ENCODE data around the gene GAA. TPM values are rescaled to one million over a fixed set of nuclear protein-coding genes. Genes with fewer than 3 reads are reported as not detected.

Gene GAA
- total RNA-seq, 1 donor from 2014 or later = 15.2 TPM

DNA sequence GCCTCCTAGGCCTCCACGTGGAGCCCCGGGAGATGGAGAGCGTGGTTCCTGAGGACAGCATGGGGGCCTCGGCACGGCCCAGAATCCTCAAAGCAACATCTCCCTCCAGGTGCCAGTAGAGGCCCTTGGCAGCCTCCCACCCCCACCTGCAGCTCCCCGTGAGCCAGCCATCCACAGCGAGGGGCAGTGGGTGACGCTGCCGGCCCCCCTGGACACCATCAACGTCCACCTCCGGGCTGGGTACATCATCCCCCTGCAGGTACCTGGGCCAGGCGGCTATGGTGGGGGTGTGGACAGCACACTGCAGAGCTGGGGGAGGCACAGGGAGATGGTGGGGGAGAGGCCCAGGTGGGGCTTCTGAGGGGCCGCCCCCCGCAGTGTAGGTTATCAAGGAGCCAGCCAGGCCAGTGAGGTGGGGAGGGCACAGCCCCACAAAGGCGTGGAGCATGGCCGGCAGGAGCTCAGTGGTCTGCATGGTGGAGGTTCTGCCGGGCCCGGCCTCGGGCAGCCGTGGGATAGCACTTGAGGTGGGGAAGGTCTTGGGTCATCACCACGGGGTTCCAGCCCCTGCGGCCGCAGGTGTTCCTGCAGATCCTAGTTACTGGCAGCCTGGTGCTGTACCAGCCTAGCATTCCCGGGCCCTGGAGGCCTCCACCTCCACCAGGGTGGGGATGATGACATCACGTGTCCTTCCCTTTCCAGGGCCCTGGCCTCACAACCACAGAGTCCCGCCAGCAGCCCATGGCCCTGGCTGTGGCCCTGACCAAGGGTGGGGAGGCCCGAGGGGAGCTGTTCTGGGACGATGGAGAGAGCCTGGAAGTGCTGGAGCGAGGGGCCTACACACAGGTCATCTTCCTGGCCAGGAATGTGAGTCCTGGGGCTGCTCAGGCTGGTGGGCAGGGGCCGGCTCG is 16.4 kb downstream of the GAA start:
- peaks cover 11% of the 10 kb centered on the region for H3K9me3 Mint-ChIP-seq
- TF ChIP-seq EZH2 (IDR thresholded peaks at IDR 0.05) (no peak), EZH2phosphoT487 (IDR thresholded peaks at IDR 0.05) (no peak)
- TF ChIP-seq, protein P1, sequence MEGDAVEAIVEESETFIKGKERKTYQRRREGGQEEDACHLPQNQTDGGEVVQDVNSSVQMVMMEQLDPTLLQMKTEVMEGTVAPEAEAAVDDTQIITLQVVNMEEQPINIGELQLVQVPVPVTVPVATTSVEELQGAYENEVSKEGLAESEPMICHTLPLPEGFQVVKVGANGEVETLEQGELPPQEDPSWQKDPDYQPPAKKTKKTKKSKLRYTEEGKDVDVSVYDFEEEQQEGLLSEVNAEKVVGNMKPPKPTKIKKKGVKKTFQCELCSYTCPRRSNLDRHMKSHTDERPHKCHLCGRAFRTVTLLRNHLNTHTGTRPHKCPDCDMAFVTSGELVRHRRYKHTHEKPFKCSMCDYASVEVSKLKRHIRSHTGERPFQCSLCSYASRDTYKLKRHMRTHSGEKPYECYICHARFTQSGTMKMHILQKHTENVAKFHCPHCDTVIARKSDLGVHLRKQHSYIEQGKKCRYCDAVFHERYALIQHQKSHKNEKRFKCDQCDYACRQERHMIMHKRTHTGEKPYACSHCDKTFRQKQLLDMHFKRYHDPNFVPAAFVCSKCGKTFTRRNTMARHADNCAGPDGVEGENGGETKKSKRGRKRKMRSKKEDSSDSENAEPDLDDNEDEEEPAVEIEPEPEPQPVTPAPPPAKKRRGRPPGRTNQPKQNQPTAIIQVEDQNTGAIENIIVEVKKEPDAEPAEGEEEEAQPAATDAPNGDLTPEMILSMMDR (IDR thresholded peaks at IDR 0.05) = no peak
- H3K4me3 Mint-ChIP-seq = no peak overlapping the region
- Histone ChIP-seq H2AFZ (replicated peaks) (no peak overlapping the region), H3K4me1 (peaks cover 7% of the 10 kb centered on the region), H3K4me3 (no peak overlapping the region), H3K36me3 (no peaks in the 10 kb centered on the region), H3K79me2 (ENCODE audit: low read depth) (no peaks in the 10 kb centered on the region), H3F3A (ENCODE audit: low read depth) (no peaks in the 10 kb centered on the region), H3K27me3 (no peaks in the 10 kb centered on the region), H3K27ac (no peak overlapping the region), H4K20me1 (ENCODE audit: low read depth) (no peaks in the 10 kb centered on the region), H3K9ac (no peak overlapping the region), H3K4me2 (no peak overlapping the region), H3K9me3 (ENCODE audit: low read depth) (no peaks in the 10 kb centered on the region)
- no peaks in the 10 kb centered on the region for H3K27me3 Mint-ChIP-seq (ENCODE audit: insufficient read depth, low read depth)
- no peak for DNase-seq (ENCODE audit: low spot score)
- peaks cover 20% of the 10 kb centered on the region for H3K36me3 Mint-ChIP-seq
- H3K4me1 Mint-ChIP-seq = peaks cover 14% of the 10 kb centered on the region
- H3K27ac Mint-ChIP-seq = no peak overlapping the region

DNA sequence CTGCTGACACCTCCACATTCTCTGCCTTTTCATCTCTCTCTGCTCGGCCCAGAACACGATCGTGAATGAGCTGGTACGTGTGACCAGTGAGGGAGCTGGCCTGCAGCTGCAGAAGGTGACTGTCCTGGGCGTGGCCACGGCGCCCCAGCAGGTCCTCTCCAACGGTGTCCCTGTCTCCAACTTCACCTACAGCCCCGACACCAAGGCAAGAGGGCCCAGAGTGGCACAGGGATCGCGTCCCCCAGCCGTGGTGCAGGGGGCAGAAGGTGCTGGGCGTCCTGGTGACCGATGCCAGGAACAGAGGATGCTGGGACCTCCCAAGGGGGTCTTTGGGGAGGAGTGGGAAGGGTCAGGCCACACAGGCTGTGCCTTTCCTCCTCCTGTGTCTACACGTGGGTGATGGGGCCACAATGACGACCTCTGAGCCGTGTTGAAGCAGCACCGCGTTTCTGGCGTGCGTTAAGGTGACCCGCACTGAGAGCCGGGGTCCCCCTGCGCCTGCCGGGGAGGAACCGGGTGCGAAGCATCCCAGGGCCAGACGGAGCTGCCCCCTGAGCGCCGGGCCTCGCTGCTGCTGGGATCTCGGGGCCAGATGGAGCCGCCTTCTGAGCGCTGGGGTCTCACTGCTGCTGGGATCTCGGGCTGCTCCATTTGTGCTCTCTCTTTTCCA is 17.4 kb downstream of the GAA start:
- Histone ChIP-seq H3K79me2 (ENCODE audit: low read depth) (no peaks in the 10 kb centered on the region), H3K4me3 (no peak overlapping the region), H4K20me1 (ENCODE audit: low read depth) (no peaks in the 10 kb centered on the region), H3K4me2 (no peak overlapping the region), H3K27me3 (no peaks in the 10 kb centered on the region), H2AFZ (replicated peaks) (no peak overlapping the region), H3K36me3 (no peaks in the 10 kb centered on the region), H3K27ac (no peak overlapping the region), H3K9me3 (ENCODE audit: low read depth) (no peaks in the 10 kb centered on the region), H3K4me1 (peaks cover under 1% of the 10 kb centered on the region), H3K9ac (no peak overlapping the region), H3F3A (ENCODE audit: low read depth) (peaks cover 2% of the 10 kb centered on the region)
- TF ChIP-seq EZH2 (IDR thresholded peaks at IDR 0.05) = no peak
- TF ChIP-seq EZH2phosphoT487 (IDR thresholded peaks at IDR 0.05) = no peak
- TF ChIP-seq, protein P1 (IDR thresholded peaks at IDR 0.05) = no peak
- H3K4me3 Mint-ChIP-seq = no peak overlapping the region
- no peaks in the 10 kb centered on the region for H3K27me3 Mint-ChIP-seq (ENCODE audit: insufficient read depth, low read depth)
- peaks cover 11% of the 10 kb centered on the region for H3K9me3 Mint-ChIP-seq
- H3K27ac Mint-ChIP-seq = no peak overlapping the region
- H3K4me1 Mint-ChIP-seq = peaks cover 14% of the 10 kb centered on the region
- DNase-seq (ENCODE audit: low spot score) = no peak
- H3K36me3 Mint-ChIP-seq = peaks cover 17% of the 10 kb centered on the region

DNA sequence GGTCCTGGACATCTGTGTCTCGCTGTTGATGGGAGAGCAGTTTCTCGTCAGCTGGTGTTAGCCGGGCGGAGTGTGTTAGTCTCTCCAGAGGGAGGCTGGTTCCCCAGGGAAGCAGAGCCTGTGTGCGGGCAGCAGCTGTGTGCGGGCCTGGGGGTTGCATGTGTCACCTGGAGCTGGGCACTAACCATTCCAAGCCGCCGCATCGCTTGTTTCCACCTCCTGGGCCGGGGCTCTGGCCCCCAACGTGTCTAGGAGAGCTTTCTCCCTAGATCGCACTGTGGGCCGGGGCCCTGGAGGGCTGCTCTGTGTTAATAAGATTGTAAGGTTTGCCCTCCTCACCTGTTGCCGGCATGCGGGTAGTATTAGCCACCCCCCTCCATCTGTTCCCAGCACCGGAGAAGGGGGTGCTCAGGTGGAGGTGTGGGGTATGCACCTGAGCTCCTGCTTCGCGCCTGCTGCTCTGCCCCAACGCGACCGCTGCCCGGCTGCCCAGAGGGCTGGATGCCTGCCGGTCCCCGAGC is 17.9 kb downstream of the GAA start:
- Histone ChIP-seq H3K4me3 (no peak overlapping the region), H4K20me1 (ENCODE audit: low read depth) (no peaks in the 10 kb centered on the region), H3K9ac (no peak overlapping the region), H3K4me1 (peaks cover 7% of the 10 kb centered on the region), H3F3A (ENCODE audit: low read depth) (peaks cover 8% of the 10 kb centered on the region), H3K27me3 (no peaks in the 10 kb centered on the region), H3K4me2 (no peak overlapping the region), H3K27ac (no peak overlapping the region), H3K9me3 (ENCODE audit: low read depth) (no peaks in the 10 kb centered on the region), H3K79me2 (ENCODE audit: low read depth) (no peaks in the 10 kb centered on the region), H3K36me3 (no peaks in the 10 kb centered on the region), H2AFZ (replicated peaks) (no peak overlapping the region)
- Mint-ChIP-seq H3K27me3 (ENCODE audit: insufficient read depth, low read depth) (no peaks in the 10 kb centered on the region), H3K4me1 (peaks cover 19% of the 10 kb centered on the region), H3K4me3 (no peak overlapping the region), H3K27ac (no peak overlapping the region), H3K36me3 (peaks cover 12% of the 10 kb centered on the region), H3K9me3 (peaks cover 5% of the 10 kb centered on the region)
- DNase-seq (ENCODE audit: low spot score) = no peak
- TF ChIP-seq EZH2 (IDR thresholded peaks at IDR 0.05) (no peak), EZH2phosphoT487 (IDR thresholded peaks at IDR 0.05) (no peak)
- TF ChIP-seq, protein P1 (IDR thresholded peaks at IDR 0.05) = no peak
